Stimulated activated effector memory CD8-positive, alpha-beta T cell treated with anti-CD3 and anti-CD28 coated beads, Interleukin-12 subunit alpha, Interleukin-12 subunit beta, amount 100 ng/mL, for 72 hours (primary cell): ENCODE data around the gene TBC1D3.
"Not testable (repeated sequence)": the region's sequence is repeated elsewhere in the genome, so short reads cannot be mapped to it uniquely, and the experiment has no call there.

Source experiments
- ATAC-seq: fragments of 150-1000 bp; cut with Tn5 transposase; 2 replicates; pipeline ENCODE4 v1.10.0; 2021
- DNase-seq, 2 donors: peaks; one replicate each; pipeline ENCODE4 v3.0.0; 2021 to 2022; ENCODE audit warnings: low spot score in 2 of 2
- H3K27ac Mint-ChIP-seq: one replicate; pipeline ENCODE4 v1.8.0; 2022; ENCODE audit warnings: mild to moderate bottlenecking, mixed read lengths
- H3K36me3 Mint-ChIP-seq: one replicate; pipeline ENCODE4 v1.8.0; 2022; ENCODE audit warnings: mild to moderate bottlenecking, mixed read lengths
- H3K4me1 Mint-ChIP-seq: one replicate; pipeline ENCODE4 v1.8.0; 2022; ENCODE audit warnings: mixed read lengths
- H3K4me3 Mint-ChIP-seq: one replicate; pipeline ENCODE4 v1.8.0; 2022; ENCODE audit warnings: mild to moderate bottlenecking, mixed read lengths
- H3K9me3 Mint-ChIP-seq: one replicate; pipeline ENCODE4 v1.8.0; 2022; ENCODE audit warnings: mixed read lengths

Gene TBC1D3

GRCh38 chr17:38192455-38192854 is at the start of gene TBC1D3:
Gene TBC1D3, minus strand, starts transcription at chr17:38192555. Its CDS starts 1,526 bp downstream, at chr17:38191029.
- not testable (repeated sequence) for H3K27ac Mint-ChIP-seq, H3K36me3 Mint-ChIP-seq, H3K9me3 Mint-ChIP-seq, DNase-seq, ATAC-seq, H3K4me1 Mint-ChIP-seq, H3K4me3 Mint-ChIP-seq

GRCh38 chr17:38232790-38233189 is 40.4 kb upstream of the TBC1D3 start:
- not testable (repeated sequence) for H3K27ac Mint-ChIP-seq, H3K4me3 Mint-ChIP-seq, H3K4me1 Mint-ChIP-seq, DNase-seq, H3K36me3 Mint-ChIP-seq, H3K9me3 Mint-ChIP-seq
- peak; percentile 34 for ATAC-seq

GRCh38 chr17:38225844-38226495 is 33.6 kb upstream of the TBC1D3 start:
- DNase-seq, H3K36me3 Mint-ChIP-seq, H3K4me3 Mint-ChIP-seq, H3K4me1 Mint-ChIP-seq, H3K9me3 Mint-ChIP-seq, ATAC-seq, H3K27ac Mint-ChIP-seq: not testable (repeated sequence)

- not testable (repeated sequence) for DNase-seq, H3K27ac Mint-ChIP-seq, H3K9me3 Mint-ChIP-seq, H3K36me3 Mint-ChIP-seq, H3K4me1 Mint-ChIP-seq, H3K4me3 Mint-ChIP-seq
- peak; percentile 70 for ATAC-seq
These were observed 28.5 kb upstream of the TBC1D3 start for GRCh38 chr17:38220867-38221266.

- not testable (repeated sequence) for DNase-seq, H3K4me3 Mint-ChIP-seq, H3K4me1 Mint-ChIP-seq, H3K9me3 Mint-ChIP-seq, H3K36me3 Mint-ChIP-seq, H3K27ac Mint-ChIP-seq, ATAC-seq
These were observed 7.9 kb upstream of the TBC1D3 start for GRCh38 chr17:38200271-38200670.

GRCh38 chr17:38134860-38135259 is 57.5 kb downstream of the TBC1D3 start:
- not testable (repeated sequence) for H3K4me3 Mint-ChIP-seq, ATAC-seq

More at GRCh38 chr17:38134860-38135259, 57.5 kb downstream of the TBC1D3 start:
- not testable (repeated sequence) for H3K9me3 Mint-ChIP-seq, H3K36me3 Mint-ChIP-seq, H3K27ac Mint-ChIP-seq, H3K4me1 Mint-ChIP-seq
- peak; percentile 1 to 36 for DNase-seq
